Suppressor macrophage treated with lipopolysaccharide for 4 hours (primary cell): Measurements from ENCODE around the gene CST6.
"Not testable (repeated sequence)": the region's sequence is repeated elsewhere in the genome, so short reads cannot be mapped to it uniquely, and the experiment has no call there.

ENCODE experiments used
- DNase-seq: peaks from one replicate; pipeline ENCODE4 v3.0.0-alpha.2; 2020

Gene CST6

DNA sequence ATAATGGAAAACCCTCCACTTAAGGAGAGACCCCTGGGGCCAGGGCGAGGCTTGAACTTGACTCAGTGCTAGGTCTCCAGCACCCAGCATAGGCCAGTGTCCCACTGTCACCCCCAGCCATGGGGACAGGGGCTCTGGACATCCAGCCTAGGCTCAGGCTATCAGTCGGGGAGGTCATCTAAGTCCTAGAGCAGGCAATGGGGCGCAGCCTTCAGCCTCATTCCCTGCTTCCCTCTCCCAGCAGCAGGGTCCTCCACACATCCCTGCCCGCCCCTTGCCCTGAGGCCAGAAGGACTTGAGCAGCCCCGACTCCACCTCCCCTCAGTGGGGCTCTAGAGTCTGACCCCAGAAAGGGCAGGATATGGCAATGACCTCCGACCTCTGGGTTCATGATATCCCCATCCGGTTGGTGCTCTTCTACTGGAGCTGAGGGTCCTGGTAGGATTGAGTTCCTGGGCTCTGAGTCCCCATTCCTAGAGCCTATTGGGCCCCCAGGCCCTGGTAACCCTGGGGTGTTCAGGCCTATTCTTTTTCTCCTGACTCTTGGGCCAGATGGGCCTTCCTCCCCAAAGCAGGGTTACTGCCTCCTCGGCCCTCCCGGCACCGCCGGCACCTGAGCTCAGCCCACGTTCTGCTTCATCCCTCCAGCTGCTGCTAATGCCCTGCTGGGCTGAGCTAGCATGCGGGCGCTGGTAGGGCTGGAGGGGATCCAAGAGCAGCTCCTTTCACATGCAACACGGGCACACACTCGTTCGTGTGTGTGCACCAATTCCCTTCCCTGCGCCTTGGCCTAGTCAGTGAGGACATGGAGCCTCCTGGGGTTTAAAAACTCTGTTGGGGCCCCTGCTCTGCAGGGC lies 4.4 kb downstream of the CST6 start:
- DNase-seq = no peak

DNA sequence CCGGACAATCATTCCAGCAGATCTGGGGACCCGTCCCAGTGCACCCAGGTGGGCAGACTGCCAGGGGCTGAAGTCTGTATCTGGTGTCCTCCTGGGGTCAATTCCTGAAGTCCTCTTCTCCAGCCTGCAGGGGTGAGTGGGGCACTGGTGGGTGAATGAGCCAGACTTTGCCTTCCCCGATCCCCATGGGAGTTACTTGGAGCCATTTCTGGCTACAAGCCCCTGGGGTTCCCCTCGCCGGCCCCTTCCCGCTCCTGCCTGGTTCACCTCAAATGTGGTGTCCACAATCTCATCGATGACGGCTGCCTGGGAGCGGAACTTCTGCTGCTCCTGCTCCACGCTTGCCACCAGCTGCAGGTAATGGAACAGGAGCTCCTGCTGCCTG lies 5.0 kb downstream of the CST6 start:
- no peak for DNase-seq

GRCh38 chr11:66017321-66017720 lies 5.5 kb downstream of the CST6 start:
- DNase-seq = no peak

GRCh38 chr11:66020212-66020611 lies 8.4 kb downstream of the CST6 start:
- no peak for DNase-seq

- peak; percentile 83 for DNase-seq
These were observed 9.0 kb downstream of the CST6 start for GRCh38 chr11:66020618-66021357.

DNA sequence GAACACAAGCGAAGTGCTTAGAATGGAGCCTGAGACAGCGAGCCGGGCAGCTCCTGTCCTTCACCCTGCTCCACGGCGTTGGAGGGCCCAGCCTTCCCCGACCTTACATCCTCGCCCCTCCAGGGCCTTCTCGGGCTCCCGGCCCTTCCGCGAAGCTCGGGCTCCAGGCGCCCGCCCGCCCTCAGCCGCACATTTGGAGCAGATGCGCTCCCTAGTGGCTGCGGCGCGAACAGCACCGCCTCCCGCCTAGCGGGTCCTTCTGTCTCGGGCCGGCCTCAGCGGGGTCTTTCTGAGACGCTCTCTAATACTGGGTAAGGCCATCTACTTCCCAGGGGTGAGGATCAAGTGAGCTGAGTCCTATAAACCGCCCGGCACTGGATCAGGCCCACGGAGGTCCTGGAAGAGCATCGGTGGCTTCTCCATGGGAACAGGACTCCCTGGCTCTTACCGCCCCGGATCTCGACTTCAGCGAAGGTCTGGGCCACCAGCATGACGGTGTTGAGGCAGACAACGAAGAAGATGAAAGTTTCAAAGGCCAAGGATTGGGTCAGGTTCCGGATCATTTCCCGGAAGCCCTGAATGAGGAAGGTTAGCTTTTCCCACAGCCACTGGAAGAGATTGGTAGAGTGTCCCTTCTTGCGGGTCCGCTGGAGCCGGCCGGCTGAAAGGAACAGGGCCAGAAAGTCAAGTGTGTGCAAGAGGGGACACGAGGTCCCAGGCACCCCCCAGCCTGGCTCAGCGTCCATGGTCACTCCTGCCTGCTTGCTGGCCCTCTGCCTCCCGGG lies 10.8 kb downstream of the CST6 start:
- DNase-seq = peak; percentile 85

DNA sequence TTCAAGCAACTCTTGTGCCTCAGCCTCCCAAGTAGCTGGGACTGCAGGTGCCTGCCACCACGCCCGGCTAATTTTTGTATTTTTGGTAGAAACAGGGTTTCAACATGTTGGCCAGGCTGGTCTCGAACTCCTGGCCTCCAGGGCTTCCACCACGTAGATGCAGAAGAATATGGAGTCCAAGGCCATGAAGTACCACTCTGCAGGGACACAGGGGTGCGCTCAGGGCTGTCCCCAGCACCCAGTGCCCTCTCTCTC lies 11.3 kb downstream of the CST6 start:
- not testable (repeated sequence) for DNase-seq

- DNase-seq = no peak
These were observed 14.3 kb downstream of the CST6 start, which contains the start of gene CATSPER1 for GRCh38 chr11:66026017-66026529. CATSPER1 (minus strand) TSS chr11:66026479; CDS start chr11:66026379, 100 bp downstream.

- DNase-seq = no peak
These were observed 21.3 kb downstream of the CST6 start for GRCh38 chr11:66032957-66033735.

GRCh38 chr11:66035653-66036333 lies 24.0 kb downstream of the CST6 start:
- DNase-seq = no peak

DNA sequence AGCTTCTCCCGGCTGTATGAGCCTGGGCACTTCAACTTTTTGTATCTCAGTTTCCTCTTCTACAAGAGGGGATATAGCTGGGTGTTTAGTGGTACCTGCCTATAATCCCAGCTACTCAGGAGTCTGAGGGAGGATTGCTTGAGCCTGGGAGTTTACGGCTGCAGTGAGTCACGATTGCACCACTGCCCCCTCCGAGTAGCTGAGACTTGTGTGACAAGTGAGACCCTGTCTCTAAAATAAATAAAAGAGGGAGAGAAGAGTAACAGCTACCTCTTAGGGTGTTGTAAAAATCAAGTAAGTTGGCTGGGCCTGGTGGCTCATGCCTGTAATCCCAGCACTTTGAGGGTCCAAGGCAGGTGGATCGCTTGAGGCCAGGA lies 24.5 kb downstream of the CST6 start:
- DNase-seq = no peak

DNA sequence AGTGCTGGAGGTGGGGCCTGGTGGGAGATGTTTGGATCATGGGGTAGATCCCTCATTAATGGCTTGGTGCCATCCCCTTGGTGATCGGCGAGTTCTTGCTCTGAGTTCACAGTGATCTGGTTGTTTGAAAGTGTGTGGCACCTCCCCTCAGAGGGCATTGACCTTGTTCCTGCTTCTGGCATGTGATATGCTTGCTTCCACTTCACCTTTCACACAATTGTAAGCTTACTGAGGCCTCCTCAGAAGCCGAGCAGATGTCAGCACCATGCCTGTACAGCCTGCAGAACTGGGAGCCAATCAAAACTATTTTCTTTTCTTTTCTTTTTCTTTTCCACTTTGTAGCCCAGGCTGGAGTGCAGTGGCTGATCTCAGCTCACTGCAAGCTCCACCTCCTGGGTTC lies 25.5 kb downstream of the CST6 start:
- DNase-seq = no peak

DNA sequence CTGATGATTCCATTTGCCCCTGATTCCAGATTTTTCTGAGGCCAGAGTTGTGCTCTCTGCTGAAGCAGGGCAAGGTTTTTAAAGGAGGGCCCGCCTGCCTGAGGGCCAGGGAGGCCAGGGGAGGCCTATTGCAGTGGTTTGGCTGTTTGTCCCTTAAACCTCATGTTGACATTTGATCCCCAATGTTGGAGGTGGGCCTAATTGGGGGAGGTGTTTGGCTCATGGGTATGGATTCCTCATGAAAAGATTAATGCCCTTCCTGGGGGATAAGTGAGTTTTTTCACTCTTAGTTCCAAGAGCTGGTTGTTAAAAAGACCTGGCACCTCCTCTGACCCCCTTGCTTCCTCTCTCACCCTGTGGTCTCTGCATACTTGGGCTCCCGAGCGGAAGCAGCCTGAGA lies 28.0 kb downstream of the CST6 start:
- DNase-seq = no peak

DNA sequence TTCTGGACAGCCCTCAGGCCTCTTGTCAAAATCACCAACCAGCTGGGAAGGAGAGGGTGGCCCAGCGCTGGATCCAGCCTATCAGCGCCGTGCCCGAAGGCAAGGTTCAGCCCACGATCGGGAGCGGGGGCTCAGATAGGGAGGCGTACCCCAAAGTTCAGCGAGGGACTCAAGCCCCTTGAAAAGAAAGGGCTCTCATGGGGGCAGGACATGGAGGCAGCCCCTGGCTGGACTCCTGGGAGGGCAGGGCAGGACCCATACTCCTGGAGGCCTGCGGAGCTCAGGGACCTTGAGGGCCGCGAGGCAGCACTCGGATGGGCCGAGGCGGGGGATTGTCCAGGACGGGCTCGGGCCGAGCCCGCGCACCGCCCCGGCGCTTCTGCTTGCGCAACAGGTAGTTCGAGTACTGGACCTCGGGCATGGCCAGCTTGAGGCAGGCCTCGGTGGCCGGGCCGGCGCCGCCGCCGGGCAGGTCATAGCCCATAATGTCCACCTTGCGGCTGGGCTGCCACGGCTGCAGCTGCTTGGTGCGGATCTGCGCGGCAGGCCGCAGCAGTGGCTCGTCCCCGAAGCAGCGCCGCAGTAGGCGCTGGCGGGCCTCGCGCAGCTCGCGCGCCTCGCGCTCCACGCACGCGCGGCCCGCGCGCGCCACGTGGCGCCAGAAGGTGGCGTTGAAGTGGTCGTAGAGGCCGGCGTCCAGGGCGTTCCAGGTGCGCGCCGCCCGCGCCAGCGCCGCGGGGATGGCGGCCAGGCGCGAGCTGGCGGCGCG lies 30.6 kb downstream of the CST6 start:
- DNase-seq = no peak

GRCh38 chr11:66042996-66043906 lies 31.4 kb downstream of the CST6 start:
- DNase-seq = no peak

DNA sequence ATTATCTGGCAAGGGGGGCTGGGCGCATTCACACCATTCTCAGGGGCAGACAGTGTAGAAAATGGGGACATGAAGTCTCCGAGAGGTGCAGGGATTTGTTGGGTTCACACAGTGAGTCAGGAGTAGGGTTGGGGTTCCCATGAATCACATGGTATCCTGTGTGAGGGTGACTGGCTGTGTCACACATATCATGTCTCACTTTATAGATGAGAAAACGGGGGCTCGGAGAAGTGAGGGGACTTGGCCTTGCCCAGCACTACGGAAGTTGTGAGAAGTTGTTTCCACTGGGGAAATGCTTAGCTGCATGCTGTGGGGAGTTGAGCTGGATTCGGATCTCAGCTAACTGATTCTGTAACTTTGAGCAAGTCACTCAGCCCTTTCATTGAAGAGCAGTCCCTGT lies 32.9 kb downstream of the CST6 start:
- DNase-seq = no peak

GRCh38 chr11:66045177-66045639 lies 33.4 kb downstream of the CST6 start:
- peak; percentile 88 for DNase-seq

- DNase-seq = no peak
These were observed 35.1 kb downstream of the CST6 start for GRCh38 chr11:66046901-66047300.

DNA sequence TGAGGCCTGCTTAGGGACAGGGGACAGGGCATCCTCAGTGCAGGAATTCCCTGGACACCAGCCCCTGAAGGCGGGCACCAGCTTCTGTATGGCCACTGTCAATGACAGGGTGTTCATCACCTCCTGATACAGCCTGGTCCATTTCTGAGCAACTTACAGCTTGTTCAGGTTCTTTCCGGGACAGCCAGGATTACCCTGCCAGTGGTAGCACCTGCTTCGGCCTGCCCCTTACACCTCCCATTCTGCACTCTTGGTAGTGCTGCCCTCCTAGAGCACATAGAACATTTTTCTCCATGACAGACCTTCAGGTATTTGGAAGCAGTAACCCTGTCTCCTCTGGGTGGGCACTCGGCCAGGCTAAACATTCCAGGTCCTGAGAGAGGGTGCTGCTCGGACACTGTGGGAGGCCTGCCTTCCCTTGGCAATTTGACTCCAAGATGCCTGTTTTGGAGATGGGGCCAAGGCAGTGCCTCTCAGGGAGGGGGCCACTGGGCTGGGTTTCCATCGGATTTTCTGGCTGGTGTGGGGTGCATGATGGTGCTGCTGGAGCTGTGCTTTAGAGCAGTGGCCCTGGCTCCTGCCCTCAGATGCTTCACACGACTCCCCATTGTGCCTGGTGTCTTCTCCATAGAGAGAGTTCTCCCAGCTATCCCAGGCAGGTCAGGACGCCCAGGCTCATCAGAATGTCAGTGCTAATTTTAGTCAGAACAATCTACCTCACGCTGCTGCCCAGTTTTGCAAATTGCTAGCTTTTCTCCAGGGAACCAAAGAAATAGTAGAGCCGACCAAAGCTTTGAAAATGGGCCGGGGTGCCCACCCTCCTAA lies 35.9 kb downstream of the CST6 start:
- DNase-seq = no peak
